Measurements from ENCODE around the gene SRL.
"Not testable (repeated sequence)": the region's sequence is repeated elsewhere in the genome, so short reads cannot be mapped to it uniquely, and the experiment has no call there.

The SRL gene

GRCh38 chr16:4225075-4225474 is 16.8 kb downstream of the SRL start:
- DNase-seq: no peak

GRCh38 chr16:4220358-4220757 is 21.5 kb downstream of the SRL start:
- DNase-seq: no peak

- DNase-seq: no peak
Observed at GRCh38 chr16:4218202-4218601, 23.7 kb downstream of the SRL start.

GRCh38 chr16:4217204-4218131 is 24.4 kb downstream of the SRL start:
- DNase-seq: no peak

- DNase-seq: no peak
Observed at GRCh38 chr16:4216596-4216995, 25.3 kb downstream of the SRL start.

- DNase-seq: no peak
Observed at GRCh38 chr16:4215106-4215505, 26.8 kb downstream of the SRL start.

- DNase-seq: no peak
Observed at GRCh38 chr16:4214215-4214621, 27.7 kb downstream of the SRL start.

- DNase-seq: no peak
Observed at GRCh38 chr16:4213737-4214136, 28.1 kb downstream of the SRL start.

GRCh38 chr16:4212934-4213296 is 29.0 kb downstream of the SRL start:
- DNase-seq: no peak

- DNase-seq: no peak
Observed at GRCh38 chr16:4212211-4212933, 29.5 kb downstream of the SRL start.

GRCh38 chr16:4211445-4212210 is 30.3 kb downstream of the SRL start:
- not testable (repeated sequence) for DNase-seq

GRCh38 chr16:4209666-4210065 is 32.2 kb downstream of the SRL start:
- no peak for DNase-seq

- DNase-seq: no peak
Observed at GRCh38 chr16:4208341-4208751, 33.5 kb downstream of the SRL start.

GRCh38 chr16:4207683-4208340 is 34.1 kb downstream of the SRL start:
- no peak for DNase-seq

GRCh38 chr16:4207229-4207628 is 34.7 kb downstream of the SRL start:
- DNase-seq: no peak

GRCh38 chr16:4206680-4207079 is 35.2 kb downstream of the SRL start:
- DNase-seq: no peak

- DNase-seq: no peak
Observed at GRCh38 chr16:4205971-4206370, 35.9 kb downstream of the SRL start.

- DNase-seq: no peak
Observed at GRCh38 chr16:4204521-4204920, 37.4 kb downstream of the SRL start.

GRCh38 chr16:4203748-4204147 is 38.1 kb downstream of the SRL start:
- no peak for DNase-seq

- DNase-seq: no peak
Observed at GRCh38 chr16:4202615-4203345, 39.1 kb downstream of the SRL start.

GRCh38 chr16:4200781-4201137 is 41.1 kb downstream of the SRL start:
- no peak for DNase-seq
